Measurements from ENCODE around the gene KRI1.

GRCh38 chr19:10565567-10566407, at the start of gene KRI1:
- TF ChIP-seq POLR2AphosphoS5 (IDR thresholded peaks at IDR 0.05) = peak; percentile 86
- TF ChIP-seq CTCF (IDR thresholded peaks at IDR 0.05) = peak in 3 of 4 experiments; percentile 47 to 78 (median 59)
- TF ChIP-seq POLR2A (IDR thresholded peaks at IDR 0.05) = peak; percentile 89 to 91
- no peak for TF ChIP-seq EP300 (IDR thresholded peaks at IDR 0.05)

Measured in gastroesophageal sphincter (tissue), 3 donors.